WTC11 (cell line): ENCODE data around the gene PHF13. TPM values are rescaled to one million over a fixed set of nuclear protein-coding genes. Genes with fewer than 3 reads are reported as not detected.

Source experiments
- ATAC-seq: fragments of 200-7000 bp; cut with Tn5 transposase; 2 replicates; pipeline ENCODE4 v1.10.0; 2021; ENCODE audit warnings: mild to moderate bottlenecking, moderate library complexity
- CTCF ChIA-PET: fragments of 300-600 bp; sonication (Branson Sonifier 250); formaldehyde crosslinking; loops from one replicate; lab custom pipeline; 2021; ENCODE audit warnings: antibody characterized with exemption; lab: Charles Lee
- POLR2A ChIA-PET: fragments of 350-600 bp; sonication (Branson Sonifier 250); formaldehyde crosslinking; loops from one replicate; lab custom pipeline; 2021; ENCODE audit warnings: antibody characterized with exemption; lab: Charles Lee
- DNase-seq: peaks from one replicate; pipeline ENCODE4 v3.0.0; 2021; ENCODE audit warnings: low spot score
- H3K27ac Mint-ChIP-seq: 2 replicates; pipeline ENCODE4 v1.8.0; 2021; ENCODE audit warnings: mixed read lengths
- H3K27me3 Mint-ChIP-seq: 2 replicates; pipeline ENCODE4 v1.8.0; 2021; ENCODE audit warnings: low read depth, mild to moderate bottlenecking, moderate library complexity, mixed read lengths
- H3K36me3 Mint-ChIP-seq: 2 replicates; pipeline ENCODE4 v1.8.0; 2021; ENCODE audit warnings: mixed read lengths
- H3K4me1 Mint-ChIP-seq: 2 replicates; pipeline ENCODE4 v1.8.0; 2022; ENCODE audit warnings: mixed read lengths
- H3K4me3 Mint-ChIP-seq: 2 replicates; pipeline ENCODE4 v1.8.0; 2021; ENCODE audit warnings: mild to moderate bottlenecking, moderate library complexity, mixed read lengths
- H3K9me3 Mint-ChIP-seq: 2 replicates; pipeline ENCODE4 v1.8.0; 2021; ENCODE audit warnings: mixed read lengths
- ARID4B ChIP-seq: sonication (generic); formaldehyde crosslinking; IDR thresholded peaks from 2 replicates; pipeline ENCODE4 v1.8.0; 2023; ENCODE audit warnings: missing genetic modification reagents, mild to moderate bottlenecking, borderline replicate concordance
- ATF3 ChIP-seq: sonication (generic); formaldehyde crosslinking; conservative IDR thresholded peaks from 2 replicates; pipeline ENCODE4 v1.8.1; 2022; ENCODE audit warnings: mild to moderate bottlenecking, missing genetic modification reagents
- ATF6 ChIP-seq: sonication (generic); formaldehyde crosslinking; IDR thresholded peaks from 2 replicates; pipeline ENCODE4 v1.8.1; 2023; ENCODE audit warnings: mild to moderate bottlenecking, missing genetic modification reagents
- CREM ChIP-seq: sonication (generic); formaldehyde crosslinking; IDR thresholded peaks from 2 replicates; pipeline ENCODE4 v1.8.1; 2022; ENCODE audit warnings: mild to moderate bottlenecking, missing genetic modification reagents, moderate library complexity
- FOXP4 ChIP-seq: sonication (generic); formaldehyde crosslinking; IDR thresholded peaks from 2 replicates; pipeline ENCODE4 v1.8.0; 2022; ENCODE audit warnings: mild to moderate bottlenecking, missing genetic modification reagents
- HMGXB4 ChIP-seq: sonication (generic); formaldehyde crosslinking; IDR thresholded peaks from 2 replicates; pipeline ENCODE4 v1.8.1; 2023; ENCODE audit warnings: mild to moderate bottlenecking, moderate library complexity, missing genetic modification reagents
- MLX ChIP-seq: sonication (generic); formaldehyde crosslinking; IDR thresholded peaks from 2 replicates; pipeline ENCODE4 v1.8.1; 2023; ENCODE audit warnings: mild to moderate bottlenecking, missing genetic modification reagents, moderate library complexity
- MYBL2 ChIP-seq: sonication (generic); formaldehyde crosslinking; IDR thresholded peaks from 2 replicates; pipeline ENCODE4 v1.8.1; 2023; ENCODE audit warnings: mild to moderate bottlenecking, moderate library complexity, missing genetic modification reagents
- PRDM15 ChIP-seq: sonication (generic); formaldehyde crosslinking; IDR thresholded peaks from 2 replicates; pipeline ENCODE4 v1.8.0; 2022; ENCODE audit warnings: missing genetic modification reagents
- ZBTB21 ChIP-seq: sonication (generic); formaldehyde crosslinking; IDR thresholded peaks from 2 replicates; pipeline ENCODE4 v1.8.1; 2023; ENCODE audit warnings: mild to moderate bottlenecking, missing genetic modification reagents, borderline replicate concordance
- ZNF232 ChIP-seq: sonication (generic); formaldehyde crosslinking; IDR thresholded peaks from 2 replicates; pipeline ENCODE4 v1.8.0; 2022; ENCODE audit warnings: mild to moderate bottlenecking, missing genetic modification reagents
- ZSCAN18 ChIP-seq: fragments of 250-450 bp; sonication (Bioruptor Pico); IDR thresholded peaks from 2 replicates; pipeline ENCODE4 v2.1.2; 2022; ENCODE audit warnings: mild to moderate bottlenecking, moderate library complexity
- total RNA-seq: library from RNA; stranded (reverse); gene quantifications from 3 replicates; pipeline ENCODE4 v1.2.3, GENCODE V29; 2021

Gene PHF13
- total RNA-seq, 1 experiment from 2014 or later = 39.6 TPM

GRCh38 chr1:6588128-6588892 is 25.2 kb upstream of the PHF13 start (continued):
- no peak for TF ChIP-seq ARID4B
- TF ChIP-seq CREM (CRISPR knock-in tag) = no peak
- TF ChIP-seq, all 79 proteins: peak for 0

- H3K36me3 Mint-ChIP-seq = peaks cover 9% of the 10 kb centered on the region
- TF ChIP-seq FOXP4 (CRISPR knock-in tag) = no peak
- no peak for TF ChIP-seq MLX (CRISPR knock-in tag)
- no peak for TF ChIP-seq ZSCAN18
- TF ChIP-seq, all 79 proteins: peak for 0
- H3K27me3 Mint-ChIP-seq = no peaks in the 10 kb centered on the region
- H3K4me3 Mint-ChIP-seq = no peak overlapping the region
- no peak for ATAC-seq
- ChIA-PET CTCF (interaction anchor here (0.8 to 1.5 kb wide), 3 partner anchors 9 to 58 kb away, joined by 3 read pairs; partner anchors contain the start of gene ZBTB48), POLR2A (interaction anchor here (0.9 kb wide), 1 partner anchor 8 kb away, joined by 3 read pairs; no protein-coding TSS in a partner anchor)
- no peaks in the 10 kb centered on the region for H3K9me3 Mint-ChIP-seq
- no peak overlapping the region; the same call in 1 of the 2 replicates for H3K27ac Mint-ChIP-seq
- no peak for DNase-seq
- peaks cover 3% of the 10 kb centered on the region; the same call in 1 of the 2 replicates for H3K4me1 Mint-ChIP-seq
These were observed 24.5 kb upstream of the PHF13 start for GRCh38 chr1:6588893-6589520.

- DNase-seq (no peak), ATAC-seq (no peak)
- Mint-ChIP-seq H3K36me3 (peaks cover 14% of the 10 kb centered on the region), H3K9me3 (no peaks in the 10 kb centered on the region), H3K4me3 (no peak overlapping the region), H3K27ac (no peak overlapping the region), H3K4me1 (no peaks in the 10 kb centered on the region), H3K27me3 (no peaks in the 10 kb centered on the region)
- POLR2A ChIA-PET = no interaction called here
- CTCF ChIA-PET = interaction anchor here (0.7 to 1.5 kb wide), 2 partner anchors 10 to 67 kb away, joined by 3 read pairs; partner anchors contain the start of gene ZBTB48
- no peak for TF ChIP-seq ATF3
- no peak for TF ChIP-seq HMGXB4 (CRISPR knock-in tag)
- TF ChIP-seq ZNF232 (CRISPR knock-in tag) = no peak
- no peak for TF ChIP-seq MYBL2 (CRISPR knock-in tag)
- TF ChIP-seq ATF6 (CRISPR knock-in tag) = no peak
- no peak for TF ChIP-seq PRDM15
- no peak for TF ChIP-seq ZBTB21 (CRISPR knock-in tag)
These were observed 23.5 kb upstream of the PHF13 start for GRCh38 chr1:6590046-6590445.
